SU-DHL-6 (cell line): Measurements from ENCODE around the gene ATP5PO.

Source experiments
- H2AFZ ChIP-seq: fragments of 200-600 bp; sonication (generic); 2 replicates; pipeline ENCODE4 v1.6.1; 2014; ENCODE audit warnings: low read depth, mild to moderate bottlenecking, moderate library complexity, mixed read lengths, antibody characterized with exemption, low read length; ENCODE audit not compliant: severe bottlenecking
- H3F3A ChIP-seq: fragments of 200-600 bp; shearing (Covaris generic); 2 replicates; pipeline ENCODE4 v1.6.0; 2016; ENCODE audit warnings: antibody characterized with exemption, mild to moderate bottlenecking; ENCODE audit not compliant: insufficient read depth
- H3K27ac ChIP-seq: fragments of 200-600 bp; sonication (generic); 2 replicates; pipeline ENCODE4 v1.5.1; 2016; ENCODE audit warnings: low read depth, mild to moderate bottlenecking, low read length, moderate library complexity, mixed read lengths
- H3K27me3 ChIP-seq: fragments of 200-600 bp; sonication (generic), shearing (Covaris generic); 2 replicates; pipeline ENCODE4 v1.6.0; 2014; ENCODE audit warnings: mild to moderate bottlenecking, low read length
- H3K36me3 ChIP-seq: fragments of 200-600 bp; sonication (generic); 2 replicates; pipeline ENCODE4 v1.6.1; 2014; ENCODE audit warnings: mild to moderate bottlenecking, low read length, mixed read lengths
- H3K4me2 ChIP-seq: fragments of 300-600, 200-600 bp; shearing (Covaris generic), sonication (generic); 2 replicates; pipeline ENCODE4 v1.6.0; 2014; ENCODE audit warnings: low read length, low read depth, mild to moderate bottlenecking; ENCODE audit not compliant: poor library complexity, severe bottlenecking
- H3K4me3 ChIP-seq: fragments of 200-600 bp; sonication (generic); 2 replicates; pipeline ENCODE4 v1.5.1; 2014; ENCODE audit warnings: antibody characterized with exemption, low read length, mild to moderate bottlenecking, mixed read lengths; ENCODE audit not compliant: insufficient read depth, poor library complexity, severe bottlenecking
- H3K79me2 ChIP-seq: fragments of 200-600 bp; sonication (generic); 2 replicates; pipeline ENCODE4 v1.6.1; 2014; ENCODE audit warnings: mild to moderate bottlenecking, low read length, moderate library complexity; ENCODE audit not compliant: insufficient read depth
- H3K9ac ChIP-seq: fragments of 200-600 bp; sonication (generic); 2 replicates; pipeline ENCODE4 v1.7.0; 2014; ENCODE audit warnings: mild to moderate bottlenecking, low read length
- H3K9me2 ChIP-seq: fragments of 200-600 bp; sonication (generic); replicated peaks from 2 replicates; pipeline ENCODE4 v1.6.1; 2014; ENCODE audit warnings: low read length; ENCODE audit not compliant: insufficient read depth
- H3K9me3 ChIP-seq: fragments of 200-600 bp; sonication (generic); 2 replicates; pipeline ENCODE4 v1.6.1; 2014; ENCODE audit warnings: low read length, mixed read lengths; ENCODE audit not compliant: insufficient read depth
- H4K20me1 ChIP-seq: fragments of 200-600 bp; sonication (generic); 2 replicates; pipeline ENCODE4 v1.6.1; 2014; ENCODE audit warnings: low read depth, mild to moderate bottlenecking, antibody characterized with exemption, low read length, moderate library complexity, mixed read lengths
- CTCF ChIP-seq: fragments of 200-600 bp; sonication (generic); IDR thresholded peaks from one replicate; pipeline ENCODE4 v1.5.1; 2017; ENCODE audit warnings: antibody characterized with exemption, mild to moderate bottlenecking, low read length, moderate library complexity; ENCODE audit not compliant: insufficient read depth, poor library complexity, severe bottlenecking
- EZH2phosphoT487 ChIP-seq: fragments of 200-600 bp; sonication (generic), shearing (Covaris generic); conservative IDR thresholded peaks from 2 replicates; pipeline ENCODE4 v1.6.1; 2018; ENCODE audit warnings: mild to moderate bottlenecking, antibody characterized with exemption, low read length, moderate library complexity, mixed read lengths

ATP5PO gene

GRCh38 chr21:33939226-33939625 is 23.6 kb upstream of the ATP5PO start:
- Histone ChIP-seq H3K9me2 (no peaks in the 10 kb centered on the region), H3K9ac (no peak overlapping the region), H3K79me2 (no peaks in the 10 kb centered on the region; the same call in 1 of the 2 replicates), H3K27ac (no peak overlapping the region), H3K27me3 (no peaks in the 10 kb centered on the region), H3K9me3 (no peaks in the 10 kb centered on the region), H2AFZ (no peak overlapping the region), H4K20me1 (no peaks in the 10 kb centered on the region), H3F3A (no peaks in the 10 kb centered on the region), H3K36me3 (no peaks in the 10 kb centered on the region), H3K4me2 (no peak overlapping the region), H3K4me3 (no peak overlapping the region)
- TF ChIP-seq CTCF, result no peak
- TF ChIP-seq EZH2phosphoT487, result no peak

GRCh38 chr21:33938381-33938780 is 22.8 kb upstream of the ATP5PO start:
- Histone ChIP-seq H4K20me1 (no peaks in the 10 kb centered on the region), H3K36me3 (no peaks in the 10 kb centered on the region), H3K4me2 (no peak overlapping the region), H2AFZ (no peak overlapping the region), H3K79me2 (no peaks in the 10 kb centered on the region; the same call in 1 of the 2 replicates), H3K9me2 (no peaks in the 10 kb centered on the region), H3K9ac (no peak overlapping the region), H3K4me3 (no peak overlapping the region), H3K9me3 (no peaks in the 10 kb centered on the region), H3K27ac (no peak overlapping the region), H3F3A (no peaks in the 10 kb centered on the region), H3K27me3 (no peaks in the 10 kb centered on the region)
- TF ChIP-seq CTCF, result no peak
- no peak for TF ChIP-seq EZH2phosphoT487

GRCh38 chr21:33937931-33938339 is 22.3 kb upstream of the ATP5PO start:
- H3K4me3 ChIP-seq, result no peak overlapping the region

More at GRCh38 chr21:33937931-33938339, 22.3 kb upstream of the ATP5PO start:
- Histone ChIP-seq H3K4me2 (no peak overlapping the region), H3K79me2 (peaks cover 2% of the 10 kb centered on the region; the same call in 1 of the 2 replicates), H2AFZ (no peak overlapping the region), H3K27ac (no peak overlapping the region), H3K36me3 (no peaks in the 10 kb centered on the region), H3K9ac (no peak overlapping the region), H3K9me2 (no peaks in the 10 kb centered on the region), H4K20me1 (no peaks in the 10 kb centered on the region), H3F3A (no peaks in the 10 kb centered on the region), H3K9me3 (no peaks in the 10 kb centered on the region), H3K27me3 (no peaks in the 10 kb centered on the region)
- no peak for TF ChIP-seq CTCF
- no peak for TF ChIP-seq EZH2phosphoT487
